ENCODE measurements around the gene LCOR. TPM values are rescaled to one million over a fixed set of nuclear protein-coding genes. Genes with fewer than 3 reads are reported as not detected.

Gene LCOR
- total and polyA plus RNA-seq, 9 of the 15 experiments (the other 6 are each of a cell fraction or from before 2014, with no cell fraction given): 3.6 to 25.2 (median 14.4) TPM

DNA sequence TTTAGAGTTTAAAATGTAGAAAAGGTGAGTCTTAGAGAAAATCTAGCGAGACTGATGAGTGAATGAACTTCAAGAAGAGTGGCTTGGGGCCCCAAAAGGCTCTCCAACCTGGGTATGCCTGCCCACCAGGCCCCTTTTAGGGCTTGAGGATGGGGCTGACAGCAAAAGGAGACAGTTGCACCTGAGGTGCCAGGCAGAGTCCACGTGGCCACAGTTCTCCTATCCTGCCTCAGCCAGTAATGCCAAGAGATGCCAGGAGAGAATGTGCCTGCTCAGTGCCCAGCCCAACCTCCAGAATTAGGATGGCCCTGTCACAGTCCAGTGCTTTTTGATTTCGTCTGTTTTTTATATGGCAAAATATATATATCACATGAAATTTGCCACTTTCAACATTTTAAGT, 197.2 kb downstream of the LCOR start (continued):
- TF ChIP-seq KDM1A (IDR thresholded peaks at IDR 0.05): no peak

DNA sequence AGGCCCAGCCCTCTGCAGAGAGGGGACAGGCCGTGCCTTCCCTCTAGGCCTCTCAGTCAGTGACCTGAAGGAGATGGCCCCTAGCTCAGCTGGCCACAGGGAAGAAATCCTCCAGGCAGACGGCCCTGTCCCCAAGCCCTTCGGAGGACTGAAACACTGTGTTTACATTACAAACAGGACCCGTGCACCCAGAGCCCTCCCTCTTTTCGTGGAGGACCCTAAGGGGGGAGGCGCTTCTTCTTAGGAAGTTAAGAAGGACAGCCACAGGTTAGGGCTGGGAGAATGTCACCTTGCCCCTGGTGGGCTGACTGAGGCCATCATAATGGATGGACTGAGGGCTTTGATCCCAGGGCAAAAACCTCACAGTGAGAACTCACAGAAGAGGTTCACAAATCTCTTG, 198.8 kb downstream of the LCOR start:
- no peaks in the 10 kb centered on the region; a peak in 1 of 5 replicates for H3K4me1 ChIP-seq (replicated peaks in 1 of 2; ENCODE audit: control insufficient read depth in 2 of 2, insufficient read depth in 2 of 2, low read length in 2 of 2)
- no peak overlapping the region for H3K9ac ChIP-seq (ENCODE audit: insufficient read depth in 1 of 2, low read depth in 2 of 2, low read length in 2 of 2)
- no peak for FAIRE-seq
- no TSS peak for BruUV-seq (replicated peaks)
- intact Hi-C loops (cut with micrococcal nuclease): no loop called here
- no peaks in the 10 kb centered on the region for H3K36me3 ChIP-seq (ENCODE audit: control insufficient read depth, insufficient read depth, low read length)
- CTCF ChIA-PET (ENCODE audit: low intra/inter-chr PET ratio): no interaction called here
- no peak overlapping the region for H2AFZ ChIP-seq (ENCODE audit: low read depth, low read length)
- ATAC-seq: no peak
- H3K4me2 ChIP-seq (ENCODE audit: insufficient read depth, low read length): no peak overlapping the region
- no peaks in the 10 kb centered on the region for H3K9me1 ChIP-seq (ENCODE audit: control insufficient read depth, insufficient read depth, low read length)
- in situ Hi-C loops (cut with MboI): loop anchor here (10.0 kb wide), 1 partner anchor 386 kb away; no protein-coding TSS in a partner anchor
- H3K4me3 ChIP-seq: no peak overlapping the region
- H3K79me2 ChIP-seq (ENCODE audit: control insufficient read depth, insufficient read depth, low read length): no peaks in the 10 kb centered on the region
- H3K27ac ChIP-seq (ENCODE audit: extremely low read depth, low read depth, low read length): no peak overlapping the region
- peaks cover 17 to 56% of the 10 kb centered on the region in 2 experiments; a peak in 4 of 5 replicates for H3K27me3 ChIP-seq (ENCODE audit: control insufficient read depth in 2 of 2, insufficient read depth in 2 of 2, low read length in 2 of 2)
- DNase-seq (ENCODE audit: extremely low read depth in 1 of 4, low spot score in 3 of 4): no peak
- no peaks in the 10 kb centered on the region for H3K9me3 ChIP-seq (replicated peaks; ENCODE audit: control insufficient read depth, insufficient read depth, low read depth, low read length)
- POLR2A ChIA-PET: no interaction called here
- 0% methylated on average over 4 of the region's 6 CpGs for WGBS (ENCODE audit: insufficient coverage, low coverage, missing lambda C conversion rate)
- no peaks in the 10 kb centered on the region for H4K20me1 ChIP-seq (replicated peaks; ENCODE audit: control insufficient read depth, insufficient read depth, low read length)
- TF ChIP-seq, protein P1, sequence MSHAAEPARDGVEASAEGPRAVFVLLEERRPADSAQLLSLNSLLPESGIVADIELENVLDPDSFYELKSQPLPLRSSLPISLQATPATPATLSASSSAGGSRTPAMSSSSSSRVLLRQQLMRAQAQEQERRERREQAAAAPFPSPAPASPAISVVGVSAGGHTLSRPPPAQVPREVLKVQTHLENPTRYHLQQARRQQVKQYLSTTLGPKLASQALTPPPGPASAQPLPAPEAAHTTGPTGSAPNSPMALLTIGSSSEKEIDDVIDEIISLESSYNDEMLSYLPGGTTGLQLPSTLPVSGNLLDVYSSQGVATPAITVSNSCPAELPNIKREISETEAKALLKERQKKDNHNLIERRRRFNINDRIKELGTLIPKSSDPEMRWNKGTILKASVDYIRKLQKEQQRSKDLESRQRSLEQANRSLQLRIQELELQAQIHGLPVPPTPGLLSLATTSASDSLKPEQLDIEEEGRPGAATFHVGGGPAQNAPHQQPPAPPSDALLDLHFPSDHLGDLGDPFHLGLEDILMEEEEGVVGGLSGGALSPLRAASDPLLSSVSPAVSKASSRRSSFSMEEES (CRISPR knock-in tag; IDR thresholded peaks at IDR 0.05): no peak
- TF ChIP-seq POLR2H (tag; IDR thresholded peaks at IDR 0.05; ENCODE audit: low read depth): no peak
- no peak for TF ChIP-seq POLR2B (IDR thresholded peaks at IDR 0.05; ENCODE audit: low read depth, partially characterized antibody)
- TF ChIP-seq, protein P2, sequence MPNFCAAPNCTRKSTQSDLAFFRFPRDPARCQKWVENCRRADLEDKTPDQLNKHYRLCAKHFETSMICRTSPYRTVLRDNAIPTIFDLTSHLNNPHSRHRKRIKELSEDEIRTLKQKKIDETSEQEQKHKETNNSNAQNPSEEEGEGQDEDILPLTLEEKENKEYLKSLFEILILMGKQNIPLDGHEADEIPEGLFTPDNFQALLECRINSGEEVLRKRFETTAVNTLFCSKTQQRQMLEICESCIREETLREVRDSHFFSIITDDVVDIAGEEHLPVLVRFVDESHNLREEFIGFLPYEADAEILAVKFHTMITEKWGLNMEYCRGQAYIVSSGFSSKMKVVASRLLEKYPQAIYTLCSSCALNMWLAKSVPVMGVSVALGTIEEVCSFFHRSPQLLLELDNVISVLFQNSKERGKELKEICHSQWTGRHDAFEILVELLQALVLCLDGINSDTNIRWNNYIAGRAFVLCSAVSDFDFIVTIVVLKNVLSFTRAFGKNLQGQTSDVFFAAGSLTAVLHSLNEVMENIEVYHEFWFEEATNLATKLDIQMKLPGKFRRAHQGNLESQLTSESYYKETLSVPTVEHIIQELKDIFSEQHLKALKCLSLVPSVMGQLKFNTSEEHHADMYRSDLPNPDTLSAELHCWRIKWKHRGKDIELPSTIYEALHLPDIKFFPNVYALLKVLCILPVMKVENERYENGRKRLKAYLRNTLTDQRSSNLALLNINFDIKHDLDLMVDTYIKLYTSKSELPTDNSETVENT (CRISPR knock-in tag; IDR thresholded peaks at IDR 0.05): no peak
- TF ChIP-seq, protein P3, sequence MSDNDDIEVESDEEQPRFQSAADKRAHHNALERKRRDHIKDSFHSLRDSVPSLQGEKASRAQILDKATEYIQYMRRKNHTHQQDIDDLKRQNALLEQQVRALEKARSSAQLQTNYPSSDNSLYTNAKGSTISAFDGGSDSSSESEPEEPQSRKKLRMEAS (CRISPR knock-in tag; IDR thresholded peaks at IDR 0.05): no peak
- TF ChIP-seq STAT5B (CRISPR knock-in tag; IDR thresholded peaks at IDR 0.05): no peak
- TF ChIP-seq ZNF134 (CRISPR knock-in tag; conservative IDR thresholded peaks at IDR 0.05): no peak
- no peak for TF ChIP-seq ZNF239 (CRISPR knock-in tag; IDR thresholded peaks at IDR 0.05)
- TF ChIP-seq, protein P4, sequence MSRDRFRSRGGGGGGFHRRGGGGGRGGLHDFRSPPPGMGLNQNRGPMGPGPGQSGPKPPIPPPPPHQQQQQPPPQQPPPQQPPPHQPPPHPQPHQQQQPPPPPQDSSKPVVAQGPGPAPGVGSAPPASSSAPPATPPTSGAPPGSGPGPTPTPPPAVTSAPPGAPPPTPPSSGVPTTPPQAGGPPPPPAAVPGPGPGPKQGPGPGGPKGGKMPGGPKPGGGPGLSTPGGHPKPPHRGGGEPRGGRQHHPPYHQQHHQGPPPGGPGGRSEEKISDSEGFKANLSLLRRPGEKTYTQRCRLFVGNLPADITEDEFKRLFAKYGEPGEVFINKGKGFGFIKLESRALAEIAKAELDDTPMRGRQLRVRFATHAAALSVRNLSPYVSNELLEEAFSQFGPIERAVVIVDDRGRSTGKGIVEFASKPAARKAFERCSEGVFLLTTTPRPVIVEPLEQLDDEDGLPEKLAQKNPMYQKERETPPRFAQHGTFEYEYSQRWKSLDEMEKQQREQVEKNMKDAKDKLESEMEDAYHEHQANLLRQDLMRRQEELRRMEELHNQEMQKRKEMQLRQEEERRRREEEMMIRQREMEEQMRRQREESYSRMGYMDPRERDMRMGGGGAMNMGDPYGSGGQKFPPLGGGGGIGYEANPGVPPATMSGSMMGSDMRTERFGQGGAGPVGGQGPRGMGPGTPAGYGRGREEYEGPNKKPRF (IDR thresholded peaks at IDR 0.05; ENCODE audit: low read depth, low read length): no peak
- TF ChIP-seq, protein P5, sequence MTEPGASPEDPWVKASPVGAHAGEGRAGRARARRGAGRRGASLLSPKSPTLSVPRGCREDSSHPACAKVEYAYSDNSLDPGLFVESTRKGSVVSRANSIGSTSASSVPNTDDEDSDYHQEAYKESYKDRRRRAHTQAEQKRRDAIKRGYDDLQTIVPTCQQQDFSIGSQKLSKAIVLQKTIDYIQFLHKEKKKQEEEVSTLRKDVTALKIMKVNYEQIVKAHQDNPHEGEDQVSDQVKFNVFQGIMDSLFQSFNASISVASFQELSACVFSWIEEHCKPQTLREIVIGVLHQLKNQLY (CRISPR knock-in tag; conservative IDR thresholded peaks at IDR 0.05): no peak
- TF ChIP-seq TSC22D4 (tag; IDR thresholded peaks at IDR 0.05): no peak
